Activated CD8-positive, alpha-beta memory T cell treated with anti-CD3 and anti-CD28 coated beads, Interleukin-2, amount 10 ng/mL, durations not matched to agents 7 days and 5 days (primary cell): Measurements from ENCODE around the gene ARHGEF11. TPM values are rescaled to one million over a fixed set of nuclear protein-coding genes. Genes with fewer than 3 reads are reported as not detected.

Source experiments
- ATAC-seq: fragments of 150-1000 bp; cut with Tn5 transposase; one replicate; pipeline ENCODE4 v1.10.0; 2021; ENCODE audit warnings: moderate library complexity
- CTCF ChIA-PET: fragments of 350-600 bp; sonication (Branson Sonifier 250); formaldehyde crosslinking; loops from one replicate; lab custom pipeline; 2021; ENCODE audit warnings: antibody characterized with exemption; lab: Charles Lee
- DNase-seq: peaks from one replicate; pipeline ENCODE4 v3.0.0-alpha.2; 2020
- H3K27ac Mint-ChIP-seq: one replicate; pipeline ENCODE4 v1.8.0; 2021; ENCODE audit warnings: mild to moderate bottlenecking, mixed read lengths
- H3K27me3 Mint-ChIP-seq: one replicate; pipeline ENCODE4 v1.8.0; 2021; ENCODE audit warnings: mixed read lengths
- H3K36me3 Mint-ChIP-seq: one replicate; pipeline ENCODE4 v1.8.0; 2021; ENCODE audit warnings: mild to moderate bottlenecking, mixed read lengths
- H3K4me1 Mint-ChIP-seq: one replicate; pipeline ENCODE4 v1.8.0; 2021; ENCODE audit warnings: mixed read lengths
- H3K4me3 Mint-ChIP-seq: one replicate; pipeline ENCODE4 v1.8.0; 2021; ENCODE audit warnings: mild to moderate bottlenecking, moderate library complexity, mixed read lengths
- H3K9me3 Mint-ChIP-seq: one replicate; pipeline ENCODE4 v1.8.0; 2022; ENCODE audit warnings: low read depth, mixed read lengths
- total RNA-seq, 2 experiments: library from RNA; stranded (reverse); gene quantifications; one replicate each; pipeline ENCODE4 v1.2.3, GENCODE V29; 2021

The ARHGEF11 gene
- total RNA-seq, 2 experiments from 2014 or later, result 0.66 to 6.1 TPM

- no peak overlapping the region for H3K27ac Mint-ChIP-seq
- peaks cover 57% of the 10 kb centered on the region for H3K27me3 Mint-ChIP-seq
- no peak overlapping the region for H3K4me3 Mint-ChIP-seq
- no peaks in the 10 kb centered on the region for H3K9me3 Mint-ChIP-seq
- H3K4me1 Mint-ChIP-seq, result no peaks in the 10 kb centered on the region
- no peak for ATAC-seq
- no peak for DNase-seq
- CTCF ChIA-PET, result no interaction called here
- no peaks in the 10 kb centered on the region for H3K36me3 Mint-ChIP-seq
Measured at GRCh38 chr1:157007306-157007705, 38.2 kb downstream of the ARHGEF11 start.

DNA sequence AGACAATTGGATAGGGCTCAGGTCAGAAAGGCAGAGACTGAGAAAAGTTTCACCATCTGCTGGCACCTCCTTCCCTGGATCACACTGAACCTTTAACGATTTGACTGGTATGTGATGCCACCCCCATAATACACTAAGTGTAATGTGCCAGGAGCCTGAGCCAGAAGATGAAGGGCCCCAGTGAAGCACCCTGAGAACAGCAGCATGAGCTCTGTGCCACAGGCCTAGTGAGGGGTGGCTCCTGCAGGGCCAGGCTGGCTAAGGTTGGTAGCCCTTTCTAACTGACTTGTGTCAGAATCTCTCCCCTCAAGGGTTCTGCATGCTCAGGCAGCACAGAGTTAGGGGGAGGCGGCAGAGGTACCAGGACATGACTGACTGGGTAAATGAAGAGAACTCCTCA is 38.9 kb downstream of the ARHGEF11 start:
- DNase-seq (no peak), ATAC-seq (no peak)
- Mint-ChIP-seq H3K36me3 (no peaks in the 10 kb centered on the region), H3K4me1 (no peaks in the 10 kb centered on the region), H3K27me3 (peaks cover 55% of the 10 kb centered on the region), H3K4me3 (no peak overlapping the region), H3K27ac (no peak overlapping the region), H3K9me3 (no peaks in the 10 kb centered on the region)
- CTCF ChIA-PET, result no interaction called here

GRCh38 chr1:157005965-157006364 is 39.6 kb downstream of the ARHGEF11 start:
- no peak for DNase-seq
- peaks cover 49% of the 10 kb centered on the region for H3K27me3 Mint-ChIP-seq
- H3K27ac Mint-ChIP-seq, result no peak overlapping the region
- no peaks in the 10 kb centered on the region for H3K9me3 Mint-ChIP-seq
- ATAC-seq, result no peak
- CTCF ChIA-PET, result no interaction called here
- no peaks in the 10 kb centered on the region for H3K36me3 Mint-ChIP-seq
- H3K4me3 Mint-ChIP-seq, result no peak overlapping the region
- no peaks in the 10 kb centered on the region for H3K4me1 Mint-ChIP-seq

DNA sequence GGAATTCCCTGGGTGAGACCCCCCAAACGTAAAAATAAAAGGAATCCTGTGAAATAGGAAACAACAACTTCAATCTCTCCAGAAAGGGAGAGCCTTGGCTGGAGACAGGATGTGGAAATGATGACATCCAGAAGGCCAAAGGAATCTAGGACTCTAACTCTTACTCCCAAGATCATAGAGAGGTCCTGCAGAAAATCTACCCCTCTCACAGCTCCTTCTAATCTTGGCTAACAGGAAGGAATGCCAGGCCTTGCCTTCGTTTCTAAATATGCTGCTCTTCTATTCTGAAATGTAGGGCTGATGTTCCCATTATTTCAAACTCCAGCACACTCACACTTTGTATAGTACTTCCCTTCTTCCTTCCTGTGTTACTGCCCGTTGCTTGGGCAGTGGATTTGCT is 40.7 kb downstream of the ARHGEF11 start:
- Mint-ChIP-seq H3K36me3 (no peaks in the 10 kb centered on the region), H3K9me3 (no peaks in the 10 kb centered on the region), H3K4me3 (no peak overlapping the region), H3K27ac (no peak overlapping the region), H3K27me3 (peaks cover 51% of the 10 kb centered on the region), H3K4me1 (no peaks in the 10 kb centered on the region)
- CTCF ChIA-PET, result no interaction called here
- DNase-seq (no peak), ATAC-seq (no peak)

DNA sequence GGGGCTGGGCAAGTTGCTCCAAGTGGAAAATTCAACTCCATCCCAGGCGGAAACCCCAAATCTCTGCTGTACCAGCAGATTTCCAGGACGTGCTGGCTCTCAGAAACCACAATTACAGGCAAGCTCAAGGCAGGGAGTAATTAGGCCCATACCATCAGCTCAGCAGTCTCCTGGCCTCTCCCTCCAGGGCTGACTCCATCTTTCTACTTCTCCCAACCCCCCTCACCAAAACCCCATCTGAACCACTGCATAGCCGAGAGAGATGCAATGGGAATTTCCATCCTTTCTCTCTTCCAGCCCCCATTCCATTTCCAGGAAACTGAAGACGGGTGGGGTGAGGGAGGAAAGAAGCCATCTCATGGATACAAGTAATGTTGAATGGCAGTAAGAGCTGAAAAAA is 41.2 kb downstream of the ARHGEF11 start:
- CTCF ChIA-PET, result no interaction called here
- DNase-seq, result no peak
- Mint-ChIP-seq H3K27me3 (peaks cover 51% of the 10 kb centered on the region), H3K4me3 (no peak overlapping the region), H3K4me1 (peaks cover 3% of the 10 kb centered on the region), H3K27ac (no peak overlapping the region), H3K36me3 (no peaks in the 10 kb centered on the region), H3K9me3 (no peaks in the 10 kb centered on the region)
- ATAC-seq, result no peak

DNA sequence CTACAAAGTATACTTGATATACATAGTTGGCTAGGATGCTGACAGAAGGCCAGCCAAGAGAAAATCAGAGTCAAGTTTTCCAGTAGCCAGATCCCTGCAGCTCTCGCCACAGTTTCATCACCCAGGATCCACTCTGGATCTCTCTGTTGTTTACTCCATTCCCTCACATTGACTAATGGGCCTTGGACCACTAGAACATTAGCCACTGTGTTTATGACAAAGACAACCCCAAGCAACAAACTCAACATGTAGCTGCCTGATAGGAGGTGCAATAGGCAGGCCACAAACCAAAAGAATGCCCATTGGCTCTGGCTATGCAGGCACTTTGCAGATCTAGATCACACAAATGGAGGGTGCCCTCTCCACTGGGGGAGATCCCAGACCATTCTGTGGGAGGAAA is 44.2 kb downstream of the ARHGEF11 start:
- Mint-ChIP-seq H3K27me3 (peaks cover 43% of the 10 kb centered on the region), H3K9me3 (no peaks in the 10 kb centered on the region), H3K4me1 (peaks cover 3% of the 10 kb centered on the region), H3K36me3 (no peaks in the 10 kb centered on the region), H3K27ac (no peak overlapping the region), H3K4me3 (no peak overlapping the region)
- ATAC-seq, result no peak
- no peak for DNase-seq
- CTCF ChIA-PET, result no interaction called here

GRCh38 chr1:157000686-157001085 is 44.9 kb downstream of the ARHGEF11 start:
- Mint-ChIP-seq H3K27ac (no peak overlapping the region), H3K4me3 (no peak overlapping the region), H3K27me3 (peaks cover 43% of the 10 kb centered on the region), H3K36me3 (no peaks in the 10 kb centered on the region), H3K4me1 (peaks cover 3% of the 10 kb centered on the region), H3K9me3 (no peaks in the 10 kb centered on the region)
- CTCF ChIA-PET, result no interaction called here
- DNase-seq, result no peak
- ATAC-seq, result no peak

DNA sequence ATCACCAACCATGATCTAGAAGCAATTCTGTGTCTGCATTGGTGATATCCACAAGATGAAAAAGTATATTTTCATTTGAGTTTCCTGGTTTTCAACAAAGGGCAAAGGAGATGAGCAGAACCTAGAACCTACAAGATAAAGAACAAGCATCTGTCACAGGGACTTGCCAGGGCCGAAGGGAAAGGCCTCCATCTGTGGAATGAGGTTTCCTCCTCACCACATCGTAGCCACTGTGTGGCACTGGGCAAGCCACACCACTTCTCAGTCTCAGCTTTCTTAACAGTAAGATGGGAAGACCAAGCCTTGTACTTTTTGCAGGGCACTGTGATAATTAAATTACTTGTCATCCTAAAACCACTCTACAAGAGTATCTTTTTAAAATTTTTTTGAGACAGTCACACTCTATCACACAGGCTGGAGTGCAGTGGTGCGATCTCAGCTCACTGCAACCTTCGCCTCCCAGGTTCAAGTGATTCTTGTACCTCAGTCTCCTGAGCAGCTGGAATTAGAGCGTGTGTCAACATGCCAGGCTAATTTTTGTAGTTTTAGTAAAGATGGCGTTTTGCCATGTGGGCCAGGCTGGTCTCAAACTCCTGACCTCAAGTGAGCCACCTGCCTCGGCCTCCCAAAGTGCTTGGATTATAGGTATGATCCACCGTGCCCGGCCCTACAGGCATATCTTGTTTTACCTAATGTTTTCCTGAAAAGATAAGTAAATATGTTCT is 45.8 kb downstream of the ARHGEF11 start:
- Mint-ChIP-seq H3K4me1 (peaks cover 3% of the 10 kb centered on the region), H3K27ac (no peak overlapping the region), H3K4me3 (no peak overlapping the region), H3K36me3 (no peaks in the 10 kb centered on the region), H3K9me3 (no peaks in the 10 kb centered on the region), H3K27me3 (peaks cover 43% of the 10 kb centered on the region)
- ATAC-seq (no peak), DNase-seq (no peak)
- CTCF ChIA-PET, result no interaction called here

- H3K9me3 Mint-ChIP-seq, result no peaks in the 10 kb centered on the region
- H3K36me3 Mint-ChIP-seq, result no peaks in the 10 kb centered on the region
- H3K27ac Mint-ChIP-seq, result no peak overlapping the region
- H3K4me3 Mint-ChIP-seq, result no peak overlapping the region
- DNase-seq, result no peak
- CTCF ChIA-PET, result no interaction called here
- H3K27me3 Mint-ChIP-seq, result peaks cover 42% of the 10 kb centered on the region
- no peak for ATAC-seq
- H3K4me1 Mint-ChIP-seq, result peaks cover 3% of the 10 kb centered on the region
Measured at GRCh38 chr1:156998840-156999500, 46.6 kb downstream of the ARHGEF11 start.

DNA sequence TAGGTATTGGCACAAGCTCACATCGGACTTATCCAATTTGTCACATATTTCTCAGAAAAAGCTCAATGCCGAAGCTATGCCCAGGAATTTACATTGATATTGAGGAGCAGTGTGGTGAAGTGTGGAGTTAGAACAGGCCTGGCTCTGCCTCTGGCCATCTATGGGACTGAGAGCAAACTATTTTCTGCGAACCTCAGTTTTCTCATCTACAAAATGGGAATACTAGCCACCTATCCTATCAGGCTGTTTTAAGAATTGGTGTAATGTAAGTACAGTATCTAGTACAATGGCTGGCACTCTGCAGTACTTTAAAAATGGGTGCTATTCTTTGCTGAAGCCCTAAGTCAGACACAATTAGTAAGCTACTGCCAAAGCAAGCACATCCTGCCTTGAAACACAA is 47.2 kb downstream of the ARHGEF11 start:
- H3K4me1 Mint-ChIP-seq, result peaks cover 3% of the 10 kb centered on the region

DNA sequence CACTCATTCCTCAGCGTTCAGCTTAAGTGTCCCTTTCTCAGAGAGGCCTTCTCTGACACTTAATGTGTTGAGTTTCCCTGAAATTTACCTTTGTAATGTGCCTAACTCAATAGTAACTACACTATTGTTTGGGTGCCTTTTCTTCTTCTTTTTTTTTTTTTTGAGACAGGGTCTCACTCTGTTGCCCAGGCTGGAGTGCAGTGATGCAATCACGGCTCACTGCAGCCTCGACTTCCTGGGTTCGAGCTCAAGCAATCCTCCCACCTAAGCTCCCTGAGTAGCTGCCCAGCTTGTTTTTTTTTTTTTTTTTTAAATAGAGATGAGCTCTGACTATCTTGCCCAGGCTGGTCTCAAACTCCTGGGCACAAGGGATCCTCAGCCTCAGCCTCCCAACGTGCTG is 50.1 kb downstream of the ARHGEF11 start:
- Mint-ChIP-seq H3K4me3 (no peak overlapping the region), H3K4me1 (peaks cover 3% of the 10 kb centered on the region), H3K36me3 (no peaks in the 10 kb centered on the region), H3K9me3 (no peaks in the 10 kb centered on the region), H3K27me3 (peaks cover 33% of the 10 kb centered on the region), H3K27ac (no peak overlapping the region)
- no peak for ATAC-seq
- no peak for DNase-seq
- CTCF ChIA-PET, result no interaction called here

More for the DNA sequence above, 47.2 kb downstream of the ARHGEF11 start:
- ATAC-seq, result no peak
- DNase-seq, result no peak
- no peak overlapping the region for H3K4me3 Mint-ChIP-seq
- H3K27me3 Mint-ChIP-seq, result peaks cover 41% of the 10 kb centered on the region
- no peaks in the 10 kb centered on the region for H3K36me3 Mint-ChIP-seq
- H3K9me3 Mint-ChIP-seq, result no peaks in the 10 kb centered on the region
- H3K27ac Mint-ChIP-seq, result no peak overlapping the region
- CTCF ChIA-PET, result no interaction called here

DNA sequence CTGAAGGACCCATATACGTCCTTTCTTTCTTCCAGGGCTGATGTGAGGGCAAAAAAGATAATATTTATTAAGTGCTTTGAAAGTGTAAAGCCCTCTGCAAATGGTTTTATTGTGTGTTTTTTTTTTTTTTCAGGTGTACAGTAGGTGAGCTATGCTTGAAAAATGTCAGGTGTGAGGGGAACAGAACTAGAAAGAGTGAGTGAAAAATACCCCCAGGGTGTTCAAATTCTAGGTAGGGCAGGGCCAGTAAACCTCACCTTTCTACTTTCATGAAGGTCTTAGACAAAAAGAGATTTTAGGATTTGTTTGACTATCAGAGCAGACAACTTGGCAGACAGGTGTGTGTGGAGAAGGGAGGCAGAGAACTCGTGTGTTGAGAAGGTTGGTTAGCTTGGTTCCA is 51.3 kb downstream of the ARHGEF11 start:
- Mint-ChIP-seq H3K4me3 (no peak overlapping the region), H3K27me3 (peaks cover 35% of the 10 kb centered on the region), H3K9me3 (no peaks in the 10 kb centered on the region), H3K27ac (no peak overlapping the region), H3K36me3 (no peaks in the 10 kb centered on the region), H3K4me1 (no peaks in the 10 kb centered on the region)
- DNase-seq (no peak), ATAC-seq (no peak)
- CTCF ChIA-PET, result interaction anchor here (0.7 kb wide), 1 partner anchor 162 kb away, joined by 3 read pairs; no protein-coding TSS in a partner anchor

GRCh38 chr1:156993426-156994147 is 52.0 kb downstream of the ARHGEF11 start:
- H3K4me1 Mint-ChIP-seq, result no peaks in the 10 kb centered on the region

More at GRCh38 chr1:156993426-156994147, 52.0 kb downstream of the ARHGEF11 start:
- no peak for DNase-seq
- no peak overlapping the region for H3K27ac Mint-ChIP-seq
- no peaks in the 10 kb centered on the region for H3K36me3 Mint-ChIP-seq
- ATAC-seq, result no peak
- H3K27me3 Mint-ChIP-seq, result peaks cover 35% of the 10 kb centered on the region
- CTCF ChIA-PET, result interaction anchor here (0.7 kb wide), 1 partner anchor 163 kb away, joined by 3 read pairs; no protein-coding TSS in a partner anchor
- H3K9me3 Mint-ChIP-seq, result no peaks in the 10 kb centered on the region
- no peak overlapping the region for H3K4me3 Mint-ChIP-seq
